Measurements from ENCODE around the gene SSBP2. TPM values are rescaled to one million over a fixed set of nuclear protein-coding genes. Genes with fewer than 3 reads are reported as not detected.

The SSBP2 gene
- total and polyA plus RNA-seq, 2 of the 8 experiments (the other 6 are each of a cell fraction or from before 2014, with no cell fraction given): 21.5 to 36.2 TPM

DNA sequence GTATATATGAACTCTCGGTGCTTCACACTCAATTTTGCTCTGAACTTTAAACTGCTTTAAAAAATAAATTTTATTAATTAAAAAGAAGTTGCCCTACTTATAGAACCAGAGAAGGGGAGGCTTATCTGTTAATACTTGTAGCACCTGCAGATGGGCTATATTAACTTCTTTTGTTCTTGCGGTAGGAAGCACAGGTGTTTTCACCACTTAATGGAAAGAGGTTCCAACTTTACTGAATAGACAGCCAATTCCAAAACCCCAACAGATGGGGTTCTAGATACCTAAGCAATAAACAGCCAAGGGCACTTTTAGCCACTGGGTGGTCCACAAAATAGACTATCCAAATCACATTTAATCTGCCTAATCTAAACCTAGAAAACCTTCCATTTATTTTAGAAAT lies 65.4 kb downstream of the SSBP2 start:
- Histone ChIP-seq H2AK5ac (ENCODE audit: low read depth, low read length) (no peak overlapping the region), H3K4me1 (replicated peaks in 1 of 4; ENCODE audit: control insufficient read depth in 3 of 4, insufficient read depth in 4 of 4, low read length in 3 of 4) (no peaks in the 10 kb centered on the region), H4K8ac (ENCODE audit: extremely low read depth, insufficient read depth, low read length) (no peak overlapping the region), H3K27me3 (replicated peaks in 1 of 4; ENCODE audit: control insufficient read depth in 3 of 4, extremely low read depth in 1 of 4, insufficient read depth in 3 of 4, low read length in 3 of 4) (no peaks in the 10 kb centered on the region), H2BK12ac (ENCODE audit: low read depth, low read length) (no peak overlapping the region), H3K27ac (ENCODE audit: low read depth, low read length) (no peak overlapping the region), H4K91ac (replicated peaks; ENCODE audit: insufficient read length, low read length) (no peak overlapping the region), H3K4me3 (ENCODE audit: extremely low read depth in 1 of 4, insufficient read depth in 2 of 4, low read depth in 3 of 4, low read length in 4 of 4) (no peak overlapping the region), H3K18ac (ENCODE audit: extremely low read depth, low read length) (no peak overlapping the region), H3K14ac (ENCODE audit: insufficient read length) (no peak overlapping the region), H2BK15ac (ENCODE audit: low read length) (no peak overlapping the region), H2BK120ac (replicated peaks; ENCODE audit: low read depth, low read length) (no peak overlapping the region), H3K36me3 (ENCODE audit: control insufficient read depth in 2 of 4, insufficient read depth in 4 of 4, low read length in 3 of 4) (no peaks in the 10 kb centered on the region), H2AFZ (ENCODE audit: low read length) (no peak overlapping the region), H4K20me1 (replicated peaks in 1 of 2; ENCODE audit: control insufficient read depth in 1 of 2, insufficient read depth in 2 of 2, low read length in 2 of 2) (no peaks in the 10 kb centered on the region), H3K23me2 (ENCODE audit: low read depth, low read length) (no peaks in the 10 kb centered on the region), H3K23ac (ENCODE audit: insufficient read length) (no peak overlapping the region), H2BK5ac (ENCODE audit: low read depth, low read length) (no peak overlapping the region), H3K79me2 (ENCODE audit: control insufficient read depth in 1 of 2, insufficient read depth in 2 of 2, low read length in 2 of 2) (no peaks in the 10 kb centered on the region), H3K4me2 (ENCODE audit: insufficient read depth in 1 of 2, low read depth in 2 of 2, low read length in 2 of 2) (no peak overlapping the region), H3K9ac (replicated peaks in 1 of 4; ENCODE audit: extremely low read depth in 1 of 4, low read depth in 3 of 4, low read length in 3 of 4) (no peak overlapping the region), H2BK20ac (ENCODE audit: low read length) (no peak overlapping the region), H3K4ac (replicated peaks; ENCODE audit: insufficient read length, low read depth, low read length) (no peak overlapping the region), H3K79me1 (ENCODE audit: low read depth, low read length) (no peaks in the 10 kb centered on the region), H3K56ac (replicated peaks; ENCODE audit: insufficient read length, low read depth, low read length) (no peak overlapping the region), H3K9me3 (ENCODE audit: insufficient read depth in 2 of 2, low read depth in 1 of 2, low read length in 1 of 2) (no peaks in the 10 kb centered on the region), H4K5ac (ENCODE audit: insufficient read length, low read depth, low read length) (no peak overlapping the region)
- CTCF ChIA-PET (ENCODE audit: partially characterized antibody): no interaction called here
- TF ChIP-seq, protein P1, sequence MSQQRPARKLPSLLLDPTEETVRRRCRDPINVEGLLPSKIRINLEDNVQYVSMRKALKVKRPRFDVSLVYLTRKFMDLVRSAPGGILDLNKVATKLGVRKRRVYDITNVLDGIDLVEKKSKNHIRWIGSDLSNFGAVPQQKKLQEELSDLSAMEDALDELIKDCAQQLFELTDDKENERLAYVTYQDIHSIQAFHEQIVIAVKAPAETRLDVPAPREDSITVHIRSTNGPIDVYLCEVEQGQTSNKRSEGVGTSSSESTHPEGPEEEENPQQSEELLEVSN (IDR thresholded peaks at IDR 0.05): no peak
- TF ChIP-seq CHD2 (IDR thresholded peaks at IDR 0.05; ENCODE audit: low read length): no peak
- TF ChIP-seq KDM1A (IDR thresholded peaks at IDR 0.05; ENCODE audit: borderline replicate concordance, low read length): no peak
- no peak for TF ChIP-seq TCF12 (IDR thresholded peaks at IDR 0.05; ENCODE audit: low read depth, low read length)
- no peak for TF ChIP-seq NANOG (IDR thresholded peaks at IDR 0.05; ENCODE audit: insufficient read depth, low read depth, low read length, poor library complexity, severe bottlenecking)
- TF ChIP-seq RXRA (IDR thresholded peaks at IDR 0.05; ENCODE audit: insufficient read depth, low read depth, low read length): no peak
- POLR2A ChIA-PET (ENCODE audit: partially characterized antibody): no interaction called here
- WGBS, 2 experiments (ENCODE audit: extremely low coverage in 1 of 2, insufficient coverage in 1 of 2, insufficient read length in 1 of 2, insufficient replicate concordance in 2 of 2, low coverage in 1 of 2, low lambda C conversion rate in 2 of 2, missing lambda C conversion rate in 1 of 2): 98% methylated on average over 2 of the region's 2 CpGs; no CpG with 5 or more reads in 1 of the 2 experiments
- DNase-seq (ENCODE audit: low read depth in 1 of 2, low spot score in 2 of 2): no peak
- no peak for FAIRE-seq
